GM12878 (cell line): Measurements from ENCODE around the gene FBXL7.

Experiments
- CHD2 ChIP-seq: IDR thresholded peaks from 2 replicates; pipeline ENCODE4 v1.6.1; 2011; ENCODE audit warnings: low read depth, low read length, improper control_type of control experiment, borderline replicate concordance
- CREB1 ChIP-seq: IDR thresholded peaks from 2 replicates; pipeline ENCODE4 v1.6.1; 2012; ENCODE audit warnings: low read depth, mild to moderate bottlenecking, inconsistent platforms
- MYC ChIP-seq: IDR thresholded peaks from 2 replicates; pipeline ENCODE4 v1.6.1; 2011; ENCODE audit warnings: mild to moderate bottlenecking, low read length, moderate library complexity, inconsistent platforms; ENCODE audit not compliant: insufficient read depth, insufficient replicate concordance, insufficient read length, severe bottlenecking
- POLR2A ChIP-seq: IDR thresholded peaks from 2 replicates; pipeline ENCODE4 v1.6.1; 2011; ENCODE audit warnings: low read depth, mild to moderate bottlenecking, low read length
- RB1 ChIP-seq: fragments of 450-650 bp; formaldehyde crosslinking; IDR thresholded peaks from 2 replicates; pipeline ENCODE4 v1.6.1; 2017; ENCODE audit warnings: mild to moderate bottlenecking, borderline replicate concordance
- SIX5 ChIP-seq: IDR thresholded peaks from 2 replicates; pipeline ENCODE4 v1.6.1; 2011; ENCODE audit warnings: mild to moderate bottlenecking, low read depth, low read length, moderate library complexity; ENCODE audit not compliant: severe bottlenecking
- SMC3 ChIP-seq: IDR thresholded peaks from 2 replicates; pipeline ENCODE4 v1.6.1; 2011; ENCODE audit warnings: low read length, improper control_type of control experiment, borderline replicate concordance
- ZZZ3 ChIP-seq: IDR thresholded peaks from 2 replicates; pipeline ENCODE4 v1.6.1; 2011; ENCODE audit warnings: low read depth; ENCODE audit not compliant: control insufficient read depth, insufficient read length
- TF ChIP-seq, protein P1 (sequence below), 3 experiments: IDR thresholded peaks in 2 of 3; conservative IDR thresholded peaks in 1 of 3; 2 replicates each; pipeline ENCODE4 v1.5.1; 2011; ENCODE audit warnings: low read depth in 3 of 3, low read length in 3 of 3, mild to moderate bottlenecking in 3 of 3, control low read depth in 2 of 3, moderate library complexity in 2 of 3, inconsistent platforms in 1 of 3, mixed read lengths in 1 of 3; ENCODE audit not compliant: control insufficient read depth in 2 of 3, insufficient read depth in 1 of 3; ENCODE audit errors: extremely low read depth in 1 of 3
- TF ChIP-seq, protein P2 (sequence below): fragments of 450-650 bp; IDR thresholded peaks from 2 replicates; pipeline ENCODE4 v1.6.1; 2017; ENCODE audit warnings: borderline replicate concordance
- TF ChIP-seq, protein P3 (sequence below): IDR thresholded peaks from 2 replicates; pipeline ENCODE4 v1.6.1; 2011; ENCODE audit warnings: low read depth, low read length, improper control_type of control experiment, borderline replicate concordance
- TF ChIP-seq, protein P4 (sequence below): IDR thresholded peaks from 2 replicates; pipeline ENCODE4 v1.6.1; 2012; ENCODE audit warnings: low read depth, low read length, improper control_type of control experiment

DNA sequence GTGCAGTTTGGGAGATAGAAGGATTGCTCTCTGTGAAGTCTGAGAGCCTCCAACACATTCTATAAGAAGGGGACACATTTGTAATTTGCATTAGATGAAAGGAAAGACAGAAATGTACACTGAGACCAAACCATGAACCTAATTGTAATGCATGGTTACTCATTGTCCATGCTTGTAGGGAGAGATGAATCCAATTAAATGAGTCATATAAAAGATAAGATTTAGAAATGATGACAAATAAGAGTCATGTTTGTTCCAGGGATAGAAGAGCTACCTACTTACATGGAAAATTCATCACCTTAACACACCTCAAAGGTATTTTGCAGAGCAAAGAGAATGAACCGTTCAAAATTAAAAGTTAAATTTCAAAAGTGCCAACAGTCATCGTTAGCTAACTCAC lies 85.1 kb downstream of the FBXL7 start:
- TF ChIP-seq CHD2 (no peak), RB1 (no peak), POLR2A (no peak), SIX5 (no peak), CREB1 (no peak), MYC (no peak), SMC3 (no peak), ZZZ3 (no peak)
- TF ChIP-seq, protein P1, sequence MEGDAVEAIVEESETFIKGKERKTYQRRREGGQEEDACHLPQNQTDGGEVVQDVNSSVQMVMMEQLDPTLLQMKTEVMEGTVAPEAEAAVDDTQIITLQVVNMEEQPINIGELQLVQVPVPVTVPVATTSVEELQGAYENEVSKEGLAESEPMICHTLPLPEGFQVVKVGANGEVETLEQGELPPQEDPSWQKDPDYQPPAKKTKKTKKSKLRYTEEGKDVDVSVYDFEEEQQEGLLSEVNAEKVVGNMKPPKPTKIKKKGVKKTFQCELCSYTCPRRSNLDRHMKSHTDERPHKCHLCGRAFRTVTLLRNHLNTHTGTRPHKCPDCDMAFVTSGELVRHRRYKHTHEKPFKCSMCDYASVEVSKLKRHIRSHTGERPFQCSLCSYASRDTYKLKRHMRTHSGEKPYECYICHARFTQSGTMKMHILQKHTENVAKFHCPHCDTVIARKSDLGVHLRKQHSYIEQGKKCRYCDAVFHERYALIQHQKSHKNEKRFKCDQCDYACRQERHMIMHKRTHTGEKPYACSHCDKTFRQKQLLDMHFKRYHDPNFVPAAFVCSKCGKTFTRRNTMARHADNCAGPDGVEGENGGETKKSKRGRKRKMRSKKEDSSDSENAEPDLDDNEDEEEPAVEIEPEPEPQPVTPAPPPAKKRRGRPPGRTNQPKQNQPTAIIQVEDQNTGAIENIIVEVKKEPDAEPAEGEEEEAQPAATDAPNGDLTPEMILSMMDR (IDR thresholded peaks at IDR 0.05 in 2 of 3, conservative IDR thresholded peaks at IDR 0.05 in 1 of 3; ENCODE audit: control insufficient read depth in 2 of 3, extremely low read depth in 1 of 3, insufficient read depth in 1 of 3, low read depth in 3 of 3, low read length in 3 of 3): no peak
- TF ChIP-seq, protein P2, sequence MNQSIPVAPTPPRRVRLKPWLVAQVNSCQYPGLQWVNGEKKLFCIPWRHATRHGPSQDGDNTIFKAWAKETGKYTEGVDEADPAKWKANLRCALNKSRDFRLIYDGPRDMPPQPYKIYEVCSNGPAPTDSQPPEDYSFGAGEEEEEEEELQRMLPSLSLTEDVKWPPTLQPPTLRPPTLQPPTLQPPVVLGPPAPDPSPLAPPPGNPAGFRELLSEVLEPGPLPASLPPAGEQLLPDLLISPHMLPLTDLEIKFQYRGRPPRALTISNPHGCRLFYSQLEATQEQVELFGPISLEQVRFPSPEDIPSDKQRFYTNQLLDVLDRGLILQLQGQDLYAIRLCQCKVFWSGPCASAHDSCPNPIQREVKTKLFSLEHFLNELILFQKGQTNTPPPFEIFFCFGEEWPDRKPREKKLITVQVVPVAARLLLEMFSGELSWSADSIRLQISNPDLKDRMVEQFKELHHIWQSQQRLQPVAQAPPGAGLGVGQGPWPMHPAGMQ: no peak
- TF ChIP-seq, protein P3, sequence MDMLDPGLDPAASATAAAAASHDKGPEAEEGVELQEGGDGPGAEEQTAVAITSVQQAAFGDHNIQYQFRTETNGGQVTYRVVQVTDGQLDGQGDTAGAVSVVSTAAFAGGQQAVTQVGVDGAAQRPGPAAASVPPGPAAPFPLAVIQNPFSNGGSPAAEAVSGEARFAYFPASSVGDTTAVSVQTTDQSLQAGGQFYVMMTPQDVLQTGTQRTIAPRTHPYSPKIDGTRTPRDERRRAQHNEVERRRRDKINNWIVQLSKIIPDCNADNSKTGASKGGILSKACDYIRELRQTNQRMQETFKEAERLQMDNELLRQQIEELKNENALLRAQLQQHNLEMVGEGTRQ: no peak
- TF ChIP-seq, protein P4, sequence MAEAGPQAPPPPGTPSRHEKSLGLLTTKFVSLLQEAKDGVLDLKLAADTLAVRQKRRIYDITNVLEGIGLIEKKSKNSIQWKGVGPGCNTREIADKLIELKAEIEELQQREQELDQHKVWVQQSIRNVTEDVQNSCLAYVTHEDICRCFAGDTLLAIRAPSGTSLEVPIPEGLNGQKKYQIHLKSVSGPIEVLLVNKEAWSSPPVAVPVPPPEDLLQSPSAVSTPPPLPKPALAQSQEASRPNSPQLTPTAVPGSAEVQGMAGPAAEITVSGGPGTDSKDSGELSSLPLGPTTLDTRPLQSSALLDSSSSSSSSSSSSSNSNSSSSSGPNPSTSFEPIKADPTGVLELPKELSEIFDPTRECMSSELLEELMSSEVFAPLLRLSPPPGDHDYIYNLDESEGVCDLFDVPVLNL: no peak
